Tongue (tissue), 3 donors: ENCODE results near the gene PDCD7. TPM values are rescaled to one million over a fixed set of nuclear protein-coding genes. Genes with fewer than 3 reads are reported as not detected.
A peak's percentile ranks its signal among the peaks of the same experiment; 100 is the strongest.
"Not testable (repeated sequence)": the region's sequence is repeated elsewhere in the genome, so short reads cannot be mapped to it uniquely, and the experiment has no call there.

ENCODE experiments used
- DNase-seq: peaks from one replicate; pipeline ENCODE4 v3.0.0-alpha.2; 2015
- small RNA-seq: library from RNA; depleted of rRNA; stranded (forward); fragments of <200 nt; gene quantifications from one replicate; pipeline ENCODE3, GENCODE V24; 2014; ENCODE audit warnings: low replicate concordance
- total RNA-seq: library from RNA; depleted of rRNA; stranded (reverse); fragments of >200 nt; gene quantifications from one replicate; pipeline ENCODE4 v1.2.3, GENCODE V29; 2014

The PDCD7 gene
- total RNA-seq, 1 donor from 2014 or later = 13.1 TPM

DNA sequence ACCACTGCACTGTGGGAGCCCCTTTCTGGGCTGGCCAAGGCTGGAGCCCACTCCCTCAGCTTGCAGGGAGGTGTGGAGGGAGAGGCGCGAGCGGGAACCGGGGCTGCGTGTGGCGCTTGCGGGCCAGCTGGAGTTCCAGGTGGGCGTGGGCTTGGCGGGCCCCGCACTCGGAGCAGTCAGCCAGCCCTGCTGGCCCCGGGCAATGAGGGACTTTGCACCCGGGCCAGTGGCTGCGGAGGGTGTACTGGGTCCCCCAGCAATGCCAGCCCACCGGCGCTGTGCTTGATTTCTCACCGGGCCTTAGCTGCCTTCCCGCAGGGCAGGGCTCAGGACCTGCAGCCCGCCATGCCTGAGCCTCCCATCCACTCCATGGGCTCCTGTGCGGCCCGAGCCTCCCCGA lies 58.7 kb downstream of the PDCD7 start:
- not testable (repeated sequence) for DNase-seq

- DNase-seq = no peak
Measured at GRCh38 chr15:65072617-65073016, 61.0 kb downstream of the PDCD7 start.

DNA sequence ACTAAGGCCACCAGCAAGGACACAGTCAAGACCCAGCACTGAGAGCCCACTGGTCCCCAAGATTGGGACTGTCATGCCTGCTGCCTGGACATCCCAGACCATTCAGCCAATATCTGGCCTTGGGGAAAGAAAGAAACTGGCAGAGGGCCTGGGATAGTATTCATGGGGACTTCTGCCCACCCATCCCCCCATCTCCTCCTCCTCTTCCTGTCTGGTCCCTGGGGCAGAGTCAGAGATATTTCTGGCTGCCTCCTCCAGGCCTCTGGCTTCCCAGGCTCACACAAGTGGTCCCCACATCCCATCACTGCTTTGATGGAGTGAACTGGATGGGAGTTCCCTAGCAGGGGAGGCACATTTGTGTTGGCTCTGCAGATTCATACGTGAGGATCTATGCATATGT lies 61.6 kb downstream of the PDCD7 start:
- no peak for DNase-seq

DNA sequence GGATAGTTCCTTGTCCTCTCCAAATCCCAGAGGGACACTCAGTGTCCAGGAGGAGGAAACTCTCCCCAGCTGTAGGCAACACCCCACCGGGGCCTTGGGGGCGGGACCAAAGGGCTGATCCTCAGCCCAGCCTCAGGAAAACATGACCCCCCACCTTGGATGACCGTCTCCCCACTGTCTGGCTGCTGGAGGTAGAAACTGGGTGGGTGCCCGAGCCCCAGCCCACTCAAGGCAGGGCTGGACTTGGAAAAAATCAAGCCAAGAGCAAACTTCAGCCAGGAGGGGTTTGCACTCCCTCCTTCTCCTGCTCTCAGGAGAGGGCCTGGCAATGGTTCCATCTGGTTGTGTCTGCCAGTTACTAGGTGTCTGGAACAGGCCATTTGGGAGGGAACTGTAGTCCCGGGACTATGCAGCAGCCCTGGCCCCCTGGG lies 62.2 kb downstream of the PDCD7 start:
- no peak for DNase-seq

DNA sequence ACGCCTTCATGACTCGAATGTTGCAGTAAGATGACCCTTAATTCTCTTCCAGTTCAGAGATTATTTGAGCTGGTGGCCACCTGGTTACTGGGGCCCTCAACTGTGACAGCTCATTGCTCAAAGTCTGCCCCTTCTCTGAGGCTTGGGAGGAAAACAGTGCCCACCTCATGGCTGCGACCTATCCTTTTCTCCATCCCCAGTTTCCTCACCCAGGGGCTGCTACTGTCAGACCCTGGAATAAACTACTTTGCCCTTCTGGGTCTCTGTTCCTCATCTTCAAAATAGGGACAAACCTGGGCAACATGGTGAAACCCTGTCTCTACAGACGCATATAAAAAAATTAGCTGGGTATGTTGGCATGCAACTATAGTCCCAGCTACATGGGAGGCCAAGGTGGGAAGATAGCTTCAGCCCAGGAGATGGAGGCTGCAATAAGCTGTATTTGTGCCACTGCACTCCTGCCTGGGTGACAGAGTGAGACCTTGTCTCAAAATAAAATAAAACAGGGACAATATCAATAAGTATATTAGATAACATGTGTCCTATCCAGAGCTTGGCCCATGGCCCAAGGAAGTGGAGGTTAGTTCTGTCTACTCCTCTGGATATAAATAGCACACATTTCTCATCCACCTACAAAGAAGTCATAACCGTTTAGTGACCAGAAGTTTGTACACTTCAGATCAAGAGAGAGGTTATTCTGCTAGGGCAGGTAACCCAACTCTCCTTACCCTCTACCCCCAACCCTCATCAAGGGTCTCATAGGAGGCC lies 63.6 kb downstream of the PDCD7 start:
- DNase-seq = no peak

DNA sequence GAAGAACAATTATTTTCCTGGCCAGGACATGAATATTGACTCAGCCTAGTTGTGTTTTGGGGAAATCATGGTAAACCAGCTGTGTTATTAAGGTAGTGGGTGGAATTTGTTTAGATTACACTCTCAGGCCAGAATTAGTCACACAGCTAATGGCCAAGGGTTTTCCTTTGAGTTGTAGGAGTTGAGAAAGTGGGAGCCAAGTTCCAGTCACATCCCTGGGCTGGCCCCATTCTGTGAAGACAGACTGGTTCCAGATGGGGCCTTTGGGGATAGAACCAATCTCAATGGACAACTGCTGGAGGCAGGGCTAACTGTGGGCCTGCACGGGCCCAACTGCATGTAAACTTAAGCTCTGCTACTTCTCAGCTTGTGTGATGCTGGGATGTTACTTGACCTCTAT lies 64.4 kb downstream of the PDCD7 start:
- peak; percentile 81 for DNase-seq

GRCh38 chr15:65068403-65068788 lies 65.2 kb downstream of the PDCD7 start:
- no peak for DNase-seq

DNA sequence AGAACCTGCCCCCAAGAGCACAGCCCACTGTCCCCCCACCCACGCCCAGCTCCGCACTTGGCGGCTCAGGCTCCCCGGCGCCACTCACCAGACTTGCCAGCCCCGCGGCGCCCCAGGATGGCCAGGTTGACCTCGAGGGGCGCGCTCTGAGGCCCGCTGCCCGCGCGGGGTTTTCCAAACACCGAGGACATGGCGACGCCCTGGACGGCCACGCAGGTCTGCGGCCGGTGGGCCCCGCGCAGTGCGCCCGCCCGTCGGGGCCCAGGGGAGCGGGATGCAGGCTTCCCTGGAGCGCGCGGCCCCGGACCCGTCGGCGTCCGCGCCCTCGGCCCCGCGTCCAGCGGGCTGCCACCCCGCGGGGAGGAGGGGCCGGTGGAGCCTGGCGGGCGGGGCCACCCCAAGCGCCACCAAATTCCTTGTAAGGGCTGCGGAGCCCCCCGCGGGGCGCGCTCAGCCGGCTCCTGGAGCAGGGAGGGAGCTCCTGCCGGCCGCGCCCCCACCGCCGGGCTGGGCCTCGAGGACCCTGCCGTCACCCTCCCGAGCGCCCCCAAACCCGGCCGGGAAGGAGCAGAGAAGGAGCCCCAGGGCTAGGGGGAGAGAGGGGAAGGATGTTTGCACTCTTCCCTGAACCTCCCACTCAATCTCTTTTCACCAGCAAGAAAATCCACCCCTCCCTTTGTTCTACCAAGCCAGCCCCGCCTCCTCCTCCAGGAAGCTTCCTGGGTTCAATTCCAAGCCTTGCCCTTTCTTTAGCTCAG lies 65.8 kb downstream of the PDCD7 start, which contains the start of gene RASL12:
RASL12 (minus strand) TSS at position 347 of the 758 bp plus-strand sequence; CDS start at position 191, 156 bp downstream.
- no peak for DNase-seq

Small RNA genes within 50 kb of the gene (small RNA-seq; reads per million reads assigned to genes)
- gene AC013553.1 = not detected

Other genes with a start within 250 kb of the PDCD7 start
- gene ANKDD1A, start 221.9 kb downstream of the PDCD7 start, total RNA-seq = 14.4 TPM
- 74.6 TPM for gene SPG21, start 143.9 kb downstream of the PDCD7 start, total RNA-seq
- 20.8 TPM for gene MTFMT, start 104.2 kb downstream of the PDCD7 start, total RNA-seq
- 1.4 TPM for gene SLC51B, start 88.4 kb downstream of the PDCD7 start, total RNA-seq
- 32.8 TPM for gene RASL12, start 65.8 kb downstream of the PDCD7 start, total RNA-seq
- 2.6 TPM for gene KBTBD13, start 57.1 kb downstream of the PDCD7 start, total RNA-seq
- 2.3 TPM for gene UBAP1L, start 18.6 kb downstream of the PDCD7 start, total RNA-seq
- gene CLPX, start 51.5 kb upstream of the PDCD7 start, total RNA-seq = 75.4 TPM
- 70.9 TPM for gene CILP, start 77.7 kb upstream of the PDCD7 start, total RNA-seq
- gene PARP16, start 153.1 kb upstream of the PDCD7 start, total RNA-seq = 8.7 TPM
- gene RNU5A-1, start 162.2 kb upstream of the PDCD7 start, total RNA-seq = not detected
- not detected for gene RNU5B-1, start 170.9 kb upstream of the PDCD7 start, total RNA-seq
- 1.7 TPM for gene IGDCC3, start 244.2 kb upstream of the PDCD7 start, total RNA-seq